ENCODE results near the gene UBAP2.
"Not testable (repeated sequence)": the region's sequence is repeated elsewhere in the genome, so short reads cannot be mapped to it uniquely, and the experiment has no call there.

UBAP2 gene

GRCh38 chr9:33972698-33973097 is 76.0 kb downstream of the UBAP2 start:
- no peak for DNase-seq (ENCODE audit: low spot score)

GRCh38 chr9:33964086-33964768 is 84.5 kb downstream of the UBAP2 start:
- DNase-seq (ENCODE audit: low spot score), result no peak

GRCh38 chr9:33962468-33962867 is 86.2 kb downstream of the UBAP2 start:
- DNase-seq (ENCODE audit: low spot score), result not testable (repeated sequence)

- no peak for DNase-seq (ENCODE audit: low spot score)
Observed at GRCh38 chr9:33959725-33960124, 89.0 kb downstream of the UBAP2 start.

GRCh38 chr9:33956544-33956943 is 92.1 kb downstream of the UBAP2 start:
- no peak for DNase-seq (ENCODE audit: low spot score)

- no peak for DNase-seq (ENCODE audit: low spot score)
Observed at GRCh38 chr9:33952066-33952465, 96.6 kb downstream of the UBAP2 start.

- DNase-seq (ENCODE audit: low spot score), result no peak
Observed at GRCh38 chr9:33950371-33950770, 98.3 kb downstream of the UBAP2 start.

- DNase-seq (ENCODE audit: low spot score), result peak; percentile 91
Observed at GRCh38 chr9:33946779-33947535, 101.7 kb downstream of the UBAP2 start.

GRCh38 chr9:33943389-33943788 is 105.3 kb downstream of the UBAP2 start:
- DNase-seq (ENCODE audit: low spot score), result no peak

GRCh38 chr9:33942471-33943083 is 106.1 kb downstream of the UBAP2 start:
- peak; percentile 75 for DNase-seq (ENCODE audit: low spot score)

- no peak for DNase-seq (ENCODE audit: low spot score)
Observed at GRCh38 chr9:33939924-33940874, 108.5 kb downstream of the UBAP2 start.

- DNase-seq (ENCODE audit: low spot score), result no peak
Observed at GRCh38 chr9:33934188-33934878, 114.4 kb downstream of the UBAP2 start.

- no peak for DNase-seq (ENCODE audit: low spot score)
Observed at GRCh38 chr9:33932078-33932807, 116.4 kb downstream of the UBAP2 start.

GRCh38 chr9:33931326-33931725 is 117.4 kb downstream of the UBAP2 start:
- DNase-seq (ENCODE audit: low spot score), result no peak

- DNase-seq (ENCODE audit: low spot score), result no peak
Observed at GRCh38 chr9:33927694-33928093, 121.0 kb downstream of the UBAP2 start.

GRCh38 chr9:33926746-33927485 is 121.8 kb downstream of the UBAP2 start:
- no peak for DNase-seq (ENCODE audit: low spot score)

- DNase-seq (ENCODE audit: low spot score), result peak; percentile 74
Observed at GRCh38 chr9:33924978-33925797, 123.5 kb downstream of the UBAP2 start.

- DNase-seq (ENCODE audit: low spot score), result no peak
Observed at GRCh38 chr9:33923998-33924701, 124.5 kb downstream of the UBAP2 start.

All from hepatic stellate cell (primary cell).